NCI-H146 (cell line): ENCODE data around the gene HOXA10.
A peak's percentile ranks its signal among the peaks of the same experiment; 100 is the strongest.

Experiments
- DNase-seq: peaks from one replicate; lab custom pipeline; 2025; lab: John Stamatoyannopoulos, UW

The HOXA10 gene

DNA sequence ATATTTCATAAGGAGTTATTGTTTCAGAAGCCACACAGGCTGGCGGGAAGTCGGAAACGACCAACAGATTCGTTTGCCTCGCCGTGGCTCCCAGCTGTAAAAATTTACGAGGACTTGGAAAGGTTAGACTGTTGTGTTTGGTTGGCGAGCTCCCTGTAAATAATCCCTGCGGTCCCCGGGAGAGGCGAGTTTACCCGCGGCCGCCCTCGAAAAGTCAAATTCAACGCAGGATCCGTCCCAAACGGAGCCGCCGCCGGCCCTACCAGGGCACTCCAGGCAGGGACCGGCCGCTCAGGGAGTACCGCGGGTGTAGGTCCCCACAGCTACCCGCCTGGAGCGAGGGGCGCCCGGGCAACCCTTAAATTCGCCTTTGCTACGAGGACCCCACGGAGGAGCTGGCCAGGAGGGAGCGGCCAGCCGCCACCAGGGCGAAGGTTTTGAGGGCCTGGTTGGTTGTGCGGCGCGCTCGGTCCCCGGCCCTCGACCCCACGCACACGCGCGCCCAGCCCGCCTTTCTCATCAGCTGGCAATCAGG is 8.1 kb downstream of the HOXA10 start:
- no peak for DNase-seq

- no peak for DNase-seq
Measured at GRCh38 chr7:27165089-27165995, 8.8 kb downstream of the HOXA10 start, which contains the start of gene HOXA9. HOXA9 (minus strand) TSS chr7:27165537; CDS start chr7:27165457, 80 bp downstream.

DNA sequence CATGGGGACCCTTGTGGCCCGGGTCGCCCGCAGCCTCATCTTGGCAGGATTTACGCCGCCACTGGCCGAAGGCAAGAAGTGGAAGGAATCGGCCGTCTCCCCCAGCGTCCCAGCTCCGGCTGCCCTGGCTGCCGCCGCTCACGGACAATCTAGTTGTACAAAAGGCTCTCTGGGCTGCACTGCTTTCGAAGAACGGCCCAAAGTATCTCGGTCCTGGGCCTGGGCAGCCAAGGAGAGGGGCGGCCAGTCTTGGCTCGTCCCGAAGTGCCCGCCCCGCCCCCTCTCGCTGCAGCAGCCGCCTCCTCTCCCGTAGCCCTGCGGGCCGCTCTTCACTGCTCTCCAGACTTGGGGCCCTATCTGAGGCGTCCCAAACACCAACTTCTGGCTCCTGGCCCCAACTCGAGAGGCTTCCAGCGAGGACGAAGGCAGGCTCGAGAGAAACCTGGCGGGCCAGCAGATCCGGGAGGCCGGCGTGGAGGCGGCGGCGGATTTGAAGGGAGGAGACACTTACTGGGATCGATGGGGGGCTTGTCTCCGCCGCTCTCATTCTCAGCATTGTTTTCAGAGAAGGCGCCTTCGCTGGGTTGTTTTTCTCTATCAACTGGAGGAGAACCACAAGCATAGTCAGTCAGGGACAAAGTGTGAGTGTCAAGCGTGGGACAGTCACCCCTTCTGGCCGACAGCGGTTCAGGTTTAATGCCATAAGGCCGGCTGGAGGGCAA is 9.6 kb downstream of the HOXA10 start:
- no peak for DNase-seq

GRCh38 chr7:27164045-27164366 is 10.1 kb downstream of the HOXA10 start:
- no peak for DNase-seq

DNA sequence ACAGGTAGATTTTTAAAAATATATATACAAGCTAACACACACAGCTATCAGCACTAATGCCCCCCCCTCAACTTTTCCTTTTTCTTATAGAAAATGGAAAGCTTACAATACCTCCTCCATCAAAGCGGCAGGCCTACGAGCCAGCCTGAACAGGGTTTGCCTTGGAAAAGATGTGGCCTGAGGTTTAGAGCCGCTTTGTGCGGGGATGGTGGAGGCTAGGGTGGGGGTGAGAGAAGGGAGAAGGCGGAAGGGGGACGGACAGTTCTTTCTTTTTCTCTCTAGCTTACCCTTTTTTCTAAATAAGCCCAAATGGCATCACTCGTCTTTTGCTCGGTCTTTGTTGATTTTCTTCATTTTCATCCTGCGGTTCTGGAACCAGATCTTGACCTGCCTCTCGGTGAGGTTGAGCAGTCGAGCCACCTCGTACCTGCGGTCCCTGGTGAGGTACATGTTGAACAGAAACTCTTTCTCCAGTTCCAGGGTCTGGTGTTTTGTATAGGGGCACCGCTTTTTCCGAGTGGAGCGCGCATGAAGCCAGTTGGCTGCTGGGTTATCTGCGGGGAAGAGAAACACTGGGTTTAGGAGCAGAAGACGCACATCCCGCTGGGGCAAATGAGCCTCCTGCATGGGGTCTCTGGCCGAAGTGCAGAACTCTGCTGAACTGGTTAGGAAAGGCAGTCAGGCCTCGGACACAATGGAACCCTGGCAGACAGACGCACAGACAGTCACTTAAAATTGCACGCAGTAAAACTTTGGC is 10.7 kb downstream of the HOXA10 start:
- DNase-seq = no peak

- DNase-seq = no peak
Measured at GRCh38 chr7:27162561-27163287, 11.4 kb downstream of the HOXA10 start.

- DNase-seq = no peak
Measured at GRCh38 chr7:27161721-27162560, 12.2 kb downstream of the HOXA10 start.

- no peak for DNase-seq
Measured at GRCh38 chr7:27161214-27161720, 12.9 kb downstream of the HOXA10 start.

DNA sequence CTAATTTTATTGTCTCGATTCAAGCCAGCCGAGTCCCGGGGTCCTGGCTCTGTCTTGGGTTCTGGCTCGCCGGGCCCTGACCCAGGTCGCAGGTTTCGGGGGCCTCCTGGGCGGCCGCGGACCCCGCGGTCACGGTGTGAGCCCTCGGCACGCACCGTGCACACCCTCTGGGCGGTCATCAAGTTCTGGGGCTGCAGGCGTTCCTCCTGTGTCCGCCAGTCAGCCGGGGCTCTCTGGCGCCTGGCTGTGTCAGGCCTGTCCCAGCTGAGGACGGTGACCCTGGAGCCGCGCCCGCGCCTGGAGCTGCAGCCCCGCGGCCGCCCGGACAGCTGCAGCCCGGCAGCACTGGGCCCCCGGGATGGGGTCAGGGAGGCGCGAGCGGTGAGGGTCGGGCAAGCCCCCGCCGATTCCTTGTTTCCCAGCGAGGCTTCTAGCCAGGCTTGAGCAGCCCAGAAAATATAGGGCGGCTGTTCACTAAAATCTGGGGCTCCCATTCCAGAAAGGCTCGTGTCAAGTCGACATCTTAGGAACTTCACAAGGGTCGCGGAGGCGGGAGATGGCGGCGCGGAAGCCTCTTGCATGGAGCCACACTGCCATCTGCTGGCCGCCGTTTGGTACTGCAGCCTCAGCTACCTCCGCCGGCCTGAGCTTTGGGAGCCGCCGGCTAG is 13.4 kb downstream of the HOXA10 start:
- DNase-seq = peak; percentile 85

DNA sequence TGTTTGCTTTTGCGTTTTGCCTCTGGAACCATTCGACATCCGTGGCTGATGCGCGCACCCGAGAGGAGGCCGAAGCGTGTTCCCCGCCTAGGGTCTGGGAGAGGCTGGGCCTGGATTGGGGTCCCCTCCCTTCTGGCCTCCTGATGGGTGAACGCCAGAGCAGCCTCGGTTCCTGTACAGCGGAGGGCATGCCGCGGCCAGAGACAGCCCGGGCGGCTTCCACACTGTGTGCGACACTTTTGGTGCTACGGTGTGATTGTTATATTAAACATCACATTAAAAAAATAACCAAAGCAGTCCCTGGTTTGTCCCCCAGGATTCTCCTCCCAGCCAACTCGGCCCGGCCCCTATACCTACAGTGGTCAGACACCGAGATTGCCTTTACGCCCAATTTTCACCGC is 14.0 kb downstream of the HOXA10 start:
- DNase-seq = no peak

DNA sequence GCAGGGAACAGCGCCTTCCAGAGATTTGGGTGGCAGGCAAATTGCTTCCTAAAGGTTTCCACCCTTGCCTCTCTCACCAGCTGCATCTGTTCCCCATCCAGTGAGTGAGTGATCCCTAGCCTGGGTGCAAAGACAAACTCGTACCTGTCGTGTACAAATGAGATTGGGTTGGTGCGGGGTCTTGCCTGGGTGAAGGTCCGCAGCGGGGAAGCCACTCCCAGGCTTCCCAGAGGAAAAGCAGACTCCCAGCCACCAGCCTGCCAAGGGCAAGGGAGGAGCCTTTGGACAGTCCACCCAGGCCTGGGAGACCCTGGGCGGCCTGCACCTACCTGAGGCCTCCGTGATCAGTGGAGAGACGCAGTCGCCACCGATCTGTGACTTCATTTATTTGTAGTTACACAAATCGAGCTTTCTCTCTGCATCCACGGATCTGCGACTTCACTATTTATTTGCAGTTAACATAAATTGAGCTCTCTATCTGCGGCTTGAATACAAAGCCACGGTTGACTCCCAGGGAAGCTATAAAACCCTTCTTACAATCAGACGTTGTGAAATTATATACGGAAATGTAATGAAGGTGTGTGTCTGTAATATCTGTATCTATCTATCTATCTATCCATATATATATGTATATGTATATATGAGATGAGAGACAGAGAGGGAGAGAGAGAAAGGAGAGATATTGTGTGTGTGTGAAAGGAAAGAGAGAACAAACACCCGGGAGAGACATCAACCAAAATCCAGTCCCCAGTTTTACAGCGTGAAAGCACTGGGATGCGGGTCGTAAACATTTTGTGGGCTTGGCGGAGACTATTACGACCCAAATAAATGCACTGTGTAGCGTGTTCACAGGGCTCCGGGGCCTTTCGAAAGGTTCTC is 14.6 kb downstream of the HOXA10 start:
- no peak for DNase-seq

DNA sequence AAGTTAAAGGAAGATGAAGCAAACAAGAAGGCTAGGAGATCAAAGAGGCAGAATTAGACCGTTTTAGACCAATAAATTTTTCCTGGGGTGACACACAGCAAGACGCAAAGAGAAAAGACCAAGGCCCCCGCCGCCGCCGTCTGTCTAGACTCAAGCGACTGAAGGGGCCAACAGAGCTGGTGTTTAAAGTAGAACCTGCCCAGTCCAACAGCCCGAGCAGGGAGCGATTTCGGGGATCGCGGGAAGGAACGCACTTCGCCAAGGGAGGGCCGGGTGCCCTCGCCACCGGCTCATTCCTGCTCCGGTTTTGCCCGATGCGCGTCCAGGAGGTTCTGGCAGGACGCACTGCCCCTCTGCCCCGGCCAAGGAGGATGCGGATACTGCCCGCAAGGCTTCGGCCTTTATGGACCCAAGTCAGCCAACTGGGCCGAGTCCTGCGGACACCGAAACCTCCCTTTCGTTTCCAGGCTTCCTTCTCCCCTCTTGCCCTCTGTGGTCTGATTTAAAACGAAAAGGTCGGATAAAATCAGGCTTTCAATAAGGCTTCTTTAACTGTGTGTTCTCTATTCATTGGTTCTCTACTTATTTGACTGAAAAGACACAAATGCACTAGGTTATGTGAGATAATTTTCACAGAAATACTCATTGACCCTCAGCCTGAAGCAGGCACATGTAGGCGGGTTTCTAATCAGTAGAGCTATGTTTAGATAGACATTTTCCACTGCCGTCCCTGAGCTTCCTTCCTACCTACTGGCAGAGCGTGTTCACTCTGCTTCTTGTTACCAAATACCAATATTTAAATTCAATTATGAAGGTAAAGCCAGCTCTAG is 15.5 kb downstream of the HOXA10 start:
- no peak for DNase-seq

GRCh38 chr7:27157702-27158431 is 16.3 kb downstream of the HOXA10 start:
- no peak for DNase-seq

DNA sequence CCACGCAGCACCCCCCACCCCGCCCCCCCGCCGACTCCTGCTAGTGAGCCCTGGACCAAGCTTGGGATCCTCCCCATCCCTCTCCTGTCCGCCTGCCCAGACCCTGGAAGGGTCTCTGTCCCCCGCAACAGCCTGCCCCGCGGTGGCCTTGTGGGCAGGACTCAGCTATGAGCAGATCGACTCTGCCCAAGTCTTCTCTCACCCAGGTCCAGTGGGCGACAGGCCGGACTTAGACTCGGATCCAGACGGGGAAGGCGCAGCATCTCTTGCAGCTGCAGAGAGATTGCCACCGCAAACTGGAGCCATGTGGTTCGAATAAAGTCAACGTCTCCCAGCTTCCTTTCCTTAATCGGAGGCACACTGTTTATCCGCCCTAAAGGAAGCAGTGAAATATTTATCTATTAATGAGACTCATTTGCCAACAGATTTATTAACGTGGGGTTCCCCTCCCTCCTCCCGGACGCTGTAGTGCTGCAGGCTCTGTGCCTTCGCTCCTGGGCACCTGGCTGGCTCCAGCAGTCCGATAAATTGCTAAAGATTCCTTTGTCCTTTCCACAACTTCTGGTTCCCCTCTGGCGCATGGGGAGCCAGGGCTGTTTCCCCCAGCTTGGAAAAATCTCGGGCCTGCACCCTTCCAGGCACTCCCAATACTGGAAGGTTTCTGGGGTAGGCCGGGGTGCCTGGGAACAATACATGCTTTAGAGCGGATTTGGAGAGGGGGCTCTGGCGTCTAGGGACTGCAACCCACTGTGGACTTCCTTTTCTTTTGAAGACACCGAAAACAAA is 17.0 kb downstream of the HOXA10 start:
- DNase-seq = peak; percentile 40

DNA sequence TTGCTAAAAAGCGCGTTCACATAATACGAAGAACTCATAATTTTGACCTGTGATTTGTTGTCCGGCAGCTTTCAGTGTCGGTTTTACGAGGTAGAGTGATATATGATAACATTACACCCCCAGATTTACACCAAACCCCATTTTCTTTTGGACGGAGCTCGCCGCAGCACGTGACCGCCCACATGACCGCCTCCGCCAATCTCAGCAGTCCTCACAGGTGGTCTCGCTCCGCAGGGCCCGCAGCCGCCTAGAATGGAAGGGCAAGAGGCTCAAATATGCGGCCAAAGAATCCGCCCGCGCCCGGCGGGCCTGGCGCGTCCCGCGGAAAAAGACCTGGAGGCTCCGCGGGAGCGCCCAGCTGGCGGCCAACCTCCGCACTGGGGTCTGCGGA is 17.6 kb downstream of the HOXA10 start, which contains the start of gene HOXA7:
HOXA7 (minus strand) TSS at position 168 of the 391 bp plus-strand sequence; CDS start at position 38, 130 bp downstream.
- peak; percentile 80 for DNase-seq

GRCh38 chr7:27155816-27156507 is 18.2 kb downstream of the HOXA10 start:
- peak; percentile 47 for DNase-seq
